ENCODE data around the gene MDH2.
"Not testable (repeated sequence)": the region's sequence is repeated elsewhere in the genome, so short reads cannot be mapped to it uniquely, and the experiment has no call there.

The MDH2 gene

GRCh38 chr7:76114742-76115141, 66.8 kb downstream of the MDH2 start:
- DNase-seq, result not testable (repeated sequence)

Measured in GF-D8 (cell line).